Stromal cell of bone marrow (primary cell): ENCODE results near the gene CAMK1D.

Experiments
- DNase-seq: peaks from one replicate; pipeline ENCODE4 v3.0.0-alpha.2; 2012; ENCODE audit warnings: low read depth

The CAMK1D gene

GRCh38 chr10:12499076-12499986, 150.0 kb downstream of the CAMK1D start:
- no peak for DNase-seq

DNA sequence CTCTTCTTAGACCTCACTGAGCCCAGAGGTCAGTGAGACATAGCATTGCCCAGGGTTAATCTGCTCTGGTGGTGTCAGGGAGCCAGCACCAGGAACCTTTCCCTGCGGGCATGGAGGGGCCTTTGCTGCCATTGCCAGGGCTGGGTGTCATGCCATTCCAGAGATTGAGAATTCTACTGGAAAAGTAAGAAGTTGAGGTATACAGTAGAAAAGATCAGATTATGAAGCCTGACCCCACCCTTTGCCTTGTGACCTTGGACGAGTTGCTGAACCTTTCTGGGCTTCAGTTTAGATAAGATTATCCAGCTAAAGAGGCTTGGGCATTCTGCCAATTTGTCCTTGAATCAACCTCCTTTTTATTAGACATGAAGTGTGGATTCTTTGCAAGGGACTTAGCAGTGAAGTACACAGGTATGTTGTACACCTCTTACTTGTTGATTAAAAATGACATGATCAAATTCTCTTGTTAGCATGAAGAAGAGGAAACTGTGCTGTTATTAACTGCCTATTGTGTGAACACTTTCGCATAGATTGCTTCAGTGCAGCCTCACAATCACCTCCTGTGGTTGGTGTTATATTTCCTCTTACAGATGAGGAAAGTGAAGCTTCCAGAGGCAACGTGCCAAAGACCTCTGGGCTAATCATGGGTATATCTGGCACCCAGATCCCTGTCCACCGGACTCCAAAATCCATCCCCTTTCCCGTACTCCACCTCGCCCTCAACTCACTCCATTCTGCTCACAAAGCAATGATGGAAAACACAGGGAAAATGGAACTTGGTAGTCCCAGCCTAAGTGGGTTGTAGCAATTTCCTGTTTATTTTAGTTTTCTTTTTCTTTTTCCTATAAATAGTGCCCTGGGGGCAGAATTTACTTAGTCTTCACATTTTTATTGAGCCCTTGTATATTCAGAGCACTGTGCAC, 151.3 kb downstream of the CAMK1D start:
- DNase-seq: no peak

DNA sequence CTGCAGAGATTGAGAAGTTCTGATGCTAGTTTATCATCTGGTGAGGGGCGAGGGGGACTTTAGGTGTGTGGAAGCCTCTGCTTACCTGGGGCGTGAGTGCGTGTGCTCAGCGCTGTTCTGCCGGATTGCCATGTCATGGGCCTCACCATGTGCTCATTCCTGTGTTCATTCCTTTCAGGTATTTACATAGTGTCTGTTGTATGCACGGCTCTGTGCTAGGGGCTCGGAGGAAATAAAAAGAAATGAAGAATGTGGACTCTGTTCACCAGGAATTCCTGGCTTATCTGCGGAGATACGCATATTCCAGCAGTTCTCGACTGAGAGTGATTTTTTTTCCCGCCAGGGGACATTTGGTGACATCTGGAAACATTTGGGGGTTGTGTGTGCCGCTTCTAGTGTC, 152.0 kb downstream of the CAMK1D start:
- no peak for DNase-seq

GRCh38 chr10:12501841-12502525, 152.6 kb downstream of the CAMK1D start:
- DNase-seq: no peak

DNA sequence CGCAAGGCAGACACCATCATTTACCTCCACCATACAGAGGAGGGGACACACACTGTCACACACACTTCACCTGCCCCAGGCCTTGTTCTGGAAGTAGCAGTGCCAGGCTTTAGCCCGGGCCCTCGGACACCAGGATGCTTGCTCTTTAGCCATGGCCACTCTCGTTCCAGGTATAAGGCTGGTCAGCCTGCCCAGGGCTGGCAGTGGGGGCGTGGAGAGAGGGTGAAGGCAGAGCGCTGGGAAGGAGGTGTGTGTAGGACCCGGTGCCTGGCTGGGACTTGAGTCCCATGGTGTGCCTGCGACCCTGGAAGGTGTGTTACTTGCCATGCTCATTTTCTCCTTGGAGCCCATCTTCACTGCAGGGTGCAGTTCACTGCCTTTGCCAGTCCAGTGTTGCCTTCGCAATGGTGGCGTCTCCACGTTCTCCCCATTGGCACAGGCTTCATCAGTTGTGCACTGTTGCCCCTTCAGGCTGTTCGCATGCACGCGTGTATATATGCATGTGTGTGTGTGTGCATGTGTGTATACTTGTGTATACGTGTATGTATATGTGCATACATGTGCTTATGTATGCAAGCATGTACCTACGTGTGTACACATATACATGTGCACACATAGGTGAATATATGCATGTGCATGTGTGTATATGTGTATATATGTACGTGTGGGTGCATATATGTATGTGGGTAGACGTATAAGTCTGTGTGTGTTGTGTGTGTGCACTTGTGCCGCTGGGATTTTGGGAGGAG, 153.4 kb downstream of the CAMK1D start:
- DNase-seq: no peak

DNA sequence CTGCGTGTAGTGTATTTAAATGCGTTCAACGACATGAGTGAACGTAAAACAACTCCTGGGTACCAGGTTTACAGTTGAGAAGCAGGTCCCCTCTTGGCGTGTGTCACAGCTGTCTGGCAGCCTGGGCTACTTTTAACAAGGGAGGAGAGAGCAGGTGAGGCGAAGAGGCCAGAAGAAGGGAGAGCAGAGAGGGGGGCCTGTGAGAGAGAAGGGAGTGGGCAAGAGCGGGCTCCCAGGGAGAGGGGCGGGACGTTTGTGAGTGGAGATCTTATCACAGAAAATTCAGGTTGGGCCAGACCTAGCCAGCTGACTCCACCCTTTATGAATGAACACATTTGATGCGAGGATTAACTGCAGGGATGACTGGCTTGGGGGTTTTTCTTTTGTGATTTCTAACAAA, 154.0 kb downstream of the CAMK1D start:
- no peak for DNase-seq

GRCh38 chr10:12504176-12504575, 154.8 kb downstream of the CAMK1D start:
- no peak for DNase-seq

DNA sequence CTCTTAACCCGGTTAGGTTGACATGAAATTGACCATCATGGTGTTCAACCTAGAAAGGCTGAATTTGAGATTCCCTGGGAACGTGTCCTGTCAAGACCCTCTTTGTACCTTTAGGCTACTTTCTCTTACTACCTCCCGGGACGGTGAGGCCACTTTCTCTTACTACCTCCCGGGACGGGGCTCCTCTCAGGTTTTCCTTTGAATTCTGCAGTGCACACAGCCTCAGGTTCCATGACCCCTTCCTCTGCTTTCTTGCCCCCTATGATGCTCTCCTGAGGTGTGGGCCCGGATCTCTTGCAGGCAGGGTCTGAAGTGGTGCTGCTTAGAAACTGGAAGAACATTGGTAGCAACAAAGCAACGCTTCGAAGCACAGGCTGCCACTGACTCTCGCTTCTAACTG, 155.3 kb downstream of the CAMK1D start:
- DNase-seq: no peak

DNA sequence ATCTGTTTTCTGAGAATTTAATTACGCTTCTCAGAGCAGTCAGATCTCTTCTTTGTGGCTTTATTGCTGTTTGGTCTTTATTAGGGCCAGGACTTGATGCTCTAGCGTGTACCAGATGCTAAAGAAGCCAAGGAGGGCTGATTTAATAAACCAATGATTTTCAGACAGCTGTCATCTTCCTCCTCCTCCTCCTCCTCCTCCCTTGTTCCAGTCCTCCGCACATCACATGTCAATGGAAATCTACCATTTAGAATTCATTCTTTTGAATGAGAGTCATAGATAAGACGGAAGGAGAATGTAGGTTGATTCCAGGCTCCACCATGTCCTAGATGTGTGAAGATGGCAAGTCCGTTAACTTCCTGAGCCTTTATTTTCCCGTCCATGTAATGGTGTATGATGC, 156.3 kb downstream of the CAMK1D start:
- DNase-seq: no peak

DNA sequence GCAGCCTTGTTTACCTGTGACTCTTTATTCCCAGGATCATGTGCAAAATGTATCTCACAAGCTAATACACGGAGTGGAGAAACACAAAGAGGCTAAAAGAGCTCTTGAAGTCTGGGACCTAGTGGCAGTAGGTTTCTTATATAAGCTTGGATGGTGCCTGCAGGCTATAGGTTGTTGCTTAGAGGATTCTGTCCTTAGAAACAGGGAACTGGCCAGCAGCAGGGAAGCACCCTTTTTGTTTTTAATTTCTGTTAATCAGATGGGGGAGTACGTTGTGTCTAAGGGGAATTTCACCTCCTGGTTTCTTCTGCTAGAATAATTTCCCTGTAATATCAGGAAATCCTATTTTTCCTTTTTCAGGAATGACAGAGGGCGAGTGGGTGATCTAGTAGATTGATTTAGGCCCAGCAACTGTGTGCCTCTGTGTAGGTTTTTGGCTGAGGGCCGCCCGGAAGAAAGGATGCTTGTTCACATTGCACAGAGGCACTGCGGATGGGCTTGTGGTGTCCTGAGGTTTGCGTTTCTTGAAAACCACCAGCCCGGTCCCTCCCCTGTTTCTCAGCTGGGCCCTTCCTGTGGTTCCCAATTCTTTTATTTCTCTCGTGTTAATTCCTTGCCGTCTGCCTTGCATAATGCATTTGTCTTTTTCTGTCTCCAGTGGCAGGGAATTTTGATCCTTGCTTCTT, 158.0 kb downstream of the CAMK1D start:
- DNase-seq: no peak

GRCh38 chr10:12508165-12508564, 158.8 kb downstream of the CAMK1D start:
- DNase-seq: no peak

DNA sequence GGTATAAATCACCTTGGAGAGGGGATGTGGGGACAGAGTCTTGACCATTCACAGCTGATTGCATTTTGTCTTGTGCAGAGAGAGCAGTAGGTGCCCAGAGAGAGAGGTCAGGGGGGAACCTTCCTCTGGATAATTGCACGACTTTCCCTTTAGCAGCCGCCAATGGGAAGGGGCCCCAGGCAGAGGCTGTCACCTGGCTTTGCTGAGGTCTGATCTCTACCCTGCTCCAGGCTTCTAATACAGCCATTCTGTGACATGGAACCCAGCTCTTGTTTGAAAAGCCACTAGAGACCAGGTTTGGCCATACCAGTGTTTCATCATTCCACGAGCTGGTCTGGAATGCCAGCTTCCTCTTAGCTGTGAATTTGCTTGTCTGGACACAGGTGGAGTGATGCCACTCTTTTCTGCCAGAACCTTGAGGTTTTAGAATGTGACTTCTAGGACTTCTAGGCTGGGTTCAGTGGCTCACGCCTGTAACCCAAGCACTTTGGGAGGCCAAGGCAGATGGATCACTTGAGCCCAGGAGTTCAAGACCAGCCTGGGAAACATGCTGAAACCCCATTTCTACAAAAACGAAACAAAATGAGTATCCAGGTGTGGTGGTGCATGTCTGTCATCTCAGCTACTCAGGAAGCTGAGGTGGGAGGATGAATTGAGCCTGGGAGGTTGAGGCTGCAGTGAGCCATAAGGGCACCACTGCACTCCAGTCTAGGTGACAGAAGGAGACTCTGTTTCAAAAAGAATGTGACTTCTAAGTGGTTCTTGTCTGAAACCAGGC, 159.9 kb downstream of the CAMK1D start:
- no peak for DNase-seq

- DNase-seq: no peak
Measured at GRCh38 chr10:12509794-12510100, 160.4 kb downstream of the CAMK1D start.

DNA sequence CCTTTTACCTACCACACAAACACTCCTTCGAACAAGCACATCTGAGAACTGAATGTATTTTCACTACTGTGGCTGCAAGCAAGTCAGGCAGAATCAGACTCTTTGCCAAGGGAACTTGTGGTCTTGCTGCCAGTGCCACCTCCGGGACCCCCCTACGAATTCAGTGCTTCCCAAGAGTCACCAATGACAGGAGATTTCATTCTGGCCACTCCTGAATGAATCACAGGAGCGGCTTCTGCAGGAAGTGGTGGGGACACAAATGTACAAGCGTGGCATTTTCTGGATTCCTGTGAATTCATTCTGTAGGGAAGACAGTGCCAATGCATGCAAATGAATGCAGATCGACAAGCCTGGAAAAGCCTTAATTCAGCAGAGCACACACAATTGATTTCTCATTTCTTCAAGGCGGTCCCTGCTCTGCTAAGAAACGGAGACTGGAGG, 161.2 kb downstream of the CAMK1D start:
- no peak for DNase-seq

DNA sequence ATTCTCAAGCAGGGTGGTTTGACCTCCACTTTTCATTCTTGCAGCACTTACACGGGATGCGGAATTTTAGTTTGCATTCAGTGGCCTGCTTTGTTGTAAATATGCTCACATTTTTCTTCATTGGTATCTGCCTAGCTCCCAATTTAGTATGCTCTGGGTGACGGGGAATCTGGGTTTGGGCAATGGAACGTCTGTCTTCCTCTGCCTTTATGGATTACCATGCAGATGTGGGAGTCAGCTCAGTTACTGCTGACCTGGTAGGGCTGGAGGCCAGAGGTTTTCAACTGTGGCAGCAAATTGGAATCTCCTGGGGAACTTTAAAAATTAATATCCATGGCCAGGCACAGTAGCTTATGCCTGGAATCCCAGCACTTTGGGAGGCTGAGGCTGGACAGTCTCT, 161.6 kb downstream of the CAMK1D start:
- no peak for DNase-seq

GRCh38 chr10:12511651-12512050, 162.3 kb downstream of the CAMK1D start:
- DNase-seq: no peak

DNA sequence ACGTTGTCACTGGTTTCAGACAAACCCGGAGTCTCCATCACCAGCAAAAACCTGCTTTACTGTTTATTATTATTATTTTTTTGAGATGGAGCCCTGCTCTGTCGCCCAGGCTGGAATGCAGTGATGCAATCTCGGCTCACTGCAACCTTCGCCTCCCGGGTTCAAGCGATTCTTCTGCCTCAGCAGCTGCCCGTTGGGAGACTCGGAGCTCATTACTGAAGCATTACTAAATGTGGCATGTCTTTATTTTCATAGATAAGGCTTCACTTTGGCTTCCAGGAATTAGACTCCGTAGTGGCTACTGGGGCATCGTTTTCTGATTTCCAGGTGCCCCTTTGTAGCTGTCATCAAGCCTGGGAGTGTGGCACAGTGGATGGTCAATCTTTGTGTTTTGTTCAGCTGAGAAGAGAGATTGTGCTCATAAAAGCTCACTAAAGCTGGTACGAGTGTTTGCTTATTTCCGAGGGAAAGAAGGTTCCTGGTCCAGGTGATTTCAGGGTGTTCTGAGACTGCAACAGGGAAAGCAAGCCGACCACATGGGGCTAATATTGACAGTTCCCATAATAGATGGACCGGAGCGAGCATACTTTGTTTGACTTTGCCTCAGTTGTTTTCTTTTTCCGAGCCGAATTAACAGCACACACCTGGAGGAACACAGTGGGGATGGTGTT, 163.1 kb downstream of the CAMK1D start:
- no peak for DNase-seq

DNA sequence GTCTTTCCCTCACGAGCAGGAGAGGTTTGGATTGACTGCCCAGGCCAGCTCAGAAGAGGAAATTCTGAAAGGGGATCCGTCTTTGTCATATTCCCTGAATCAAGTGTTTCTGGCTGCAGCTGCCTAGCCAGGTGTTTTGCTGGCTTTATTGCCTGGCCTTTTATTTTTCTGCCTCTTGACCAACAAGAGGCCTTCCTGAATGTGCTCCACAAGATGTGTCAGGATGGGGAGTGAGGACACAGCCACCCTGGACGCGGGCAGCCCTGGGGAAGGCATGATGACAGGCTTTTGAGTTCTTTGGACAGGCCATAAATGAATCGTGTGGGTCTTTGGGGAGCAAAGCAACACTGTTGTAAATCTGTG, 163.6 kb downstream of the CAMK1D start:
- no peak for DNase-seq

DNA sequence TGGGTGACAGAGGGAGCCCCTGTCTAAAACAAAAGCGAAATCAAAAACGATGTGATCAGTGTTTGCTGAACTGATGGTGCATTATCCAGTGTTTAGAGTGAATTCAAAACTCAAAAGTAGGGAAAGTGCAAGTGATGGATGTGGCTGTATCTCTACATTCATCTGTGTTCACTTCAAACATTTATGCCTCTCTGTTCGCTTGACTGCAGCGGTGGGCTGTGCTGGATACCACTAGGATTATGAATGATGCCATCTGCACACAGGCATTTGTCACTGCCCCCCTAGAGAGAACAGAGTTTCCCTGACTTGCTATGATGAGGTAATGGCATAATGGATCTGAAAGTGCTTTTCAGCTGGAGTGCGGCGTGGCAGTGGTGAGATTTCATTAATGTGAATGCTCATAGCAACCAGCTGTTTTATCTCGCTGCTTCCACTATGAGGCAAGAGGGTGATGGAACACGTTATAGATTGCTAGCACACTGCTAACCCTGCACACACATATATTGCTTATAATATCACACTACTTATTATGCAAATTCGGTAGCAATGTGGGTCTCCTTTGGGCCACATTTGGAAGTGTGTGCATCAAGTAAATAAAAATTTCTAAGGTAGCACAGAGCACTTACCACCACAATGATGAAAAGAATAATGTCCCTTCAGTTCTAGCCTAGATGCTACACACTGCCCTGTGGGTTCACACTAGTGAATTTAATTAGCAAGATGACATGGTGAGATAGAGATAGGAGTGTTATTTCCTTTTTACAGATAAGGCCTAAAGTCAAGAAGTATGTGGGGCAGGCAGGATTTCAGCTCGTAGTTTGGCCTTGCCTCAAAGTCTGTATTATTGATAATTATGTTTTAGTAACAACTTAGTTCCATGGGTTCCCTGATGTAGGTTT, 164.7 kb downstream of the CAMK1D start:
- DNase-seq: no peak
